MCF 10A (cell line): ENCODE measurements around the gene ZNF888. TPM values are rescaled to one million over a fixed set of nuclear protein-coding genes. Genes with fewer than 3 reads are reported as not detected.

ENCODE experiments used
- Bru-seq: library from RNA; stranded (reverse); fragments of 400-500 nt; gene quantifications from one replicate; lab custom pipeline; 2021; lab: Mats Ljungman, UMichigan
- BruChase-seq, 2 experiments: library from RNA; stranded (reverse); fragments of 400-500 nt; gene quantifications; one replicate each; lab custom pipeline; 2021; lab: Mats Ljungman, UMichigan
- BruUV-seq: library from RNA; stranded (reverse); fragments of 400-500 nt; replicated peaks from 2 replicates; lab custom pipeline; 2021; lab: Mats Ljungman, UMichigan
- CTCF ChIA-PET: fragments of 300-600 bp; sonication (Branson Sonifier 250); formaldehyde crosslinking; extraction: SDS; loops from one replicate; lab custom pipeline; 2021; ENCODE audit warnings: antibody characterized with exemption, inconsistent platforms; lab: Yijun Ruan, JAX
- POLR2A ChIA-PET: fragments of 300-600, 350-650 bp; sonication (Branson Sonifier 250); formaldehyde crosslinking; extraction: SDS; loops from one replicate; lab custom pipeline; 2020; ENCODE audit warnings: antibody characterized with exemption, inconsistent platforms; lab: Yijun Ruan, JAX
- DNase-seq: peaks from one replicate; pipeline ENCODE4 v3.0.0-alpha.2; 2018; ENCODE audit not compliant: unreplicated experiment
- H3K27ac Mint-ChIP-seq: one replicate; pipeline ENCODE4 v1.8.0; 2022; ENCODE audit warnings: mild to moderate bottlenecking, low read depth, mixed read lengths; ENCODE audit not compliant: unreplicated experiment
- H3K27me3 Mint-ChIP-seq: one replicate; pipeline ENCODE4 v1.8.0; 2022; ENCODE audit warnings: mixed read lengths; ENCODE audit not compliant: insufficient read depth, unreplicated experiment
- H3K36me3 Mint-ChIP-seq: one replicate; pipeline ENCODE4 v1.8.0; 2022; ENCODE audit warnings: mild to moderate bottlenecking, moderate library complexity, mixed read lengths; ENCODE audit not compliant: insufficient read depth, unreplicated experiment
- H3K4me1 Mint-ChIP-seq: one replicate; pipeline ENCODE4 v1.8.0; 2022; ENCODE audit warnings: mixed read lengths; ENCODE audit not compliant: insufficient read depth, unreplicated experiment
- H3K4me3 Mint-ChIP-seq: one replicate; pipeline ENCODE4 v1.8.0; 2022; ENCODE audit warnings: mild to moderate bottlenecking, moderate library complexity, mixed read lengths; ENCODE audit not compliant: unreplicated experiment
- H3K9me3 Mint-ChIP-seq: one replicate; pipeline ENCODE4 v1.8.0; 2022; ENCODE audit warnings: mixed read lengths; ENCODE audit not compliant: unreplicated experiment
- intact Hi-C: fragments of 100-400 bp; cut with micrococcal nuclease; formaldehyde crosslinking; loops from 2 replicates; pipeline ENCODE4 v1.14.1; 2022
- long read RNA-seq: library from polyadenylated mRNA; stranded (forward); transcript quantifications from one replicate; pipeline ENCODE4 v2.0.0, GENCODE V29; 2022
- total RNA-seq: library from RNA; stranded (reverse); gene quantifications from 2 replicates; pipeline ENCODE4 v1.2.3, GENCODE V29; 2022
- TF ChIP-seq, protein P1 (sequence below): fragments of 200-600 bp; IDR thresholded peaks from one replicate; pipeline ENCODE4 v1.8.0; 2022; ENCODE audit warnings: antibody characterized with exemption, mild to moderate bottlenecking; ENCODE audit not compliant: unreplicated experiment

ZNF888 gene
- total RNA-seq (7.0 and 7.3 TPM in 2 replicates), Bru-seq, nascent RNA (percentile 79 among the genes with signal in this experiment), BruChase-seq, experiment 1, labeled RNA remaining after a 6-hour chase (percentile 84 among the genes with signal in this experiment), BruChase-seq, experiment 2, labeled RNA remaining after a 2-hour chase (percentile 96 among the genes with signal in this experiment)
- long read RNA-seq, partial matches to known transcripts, result 0 of 2 reads
- long read RNA-seq, other reads (novel, unspliced or antisense), result 2 of 2 reads

DNA sequence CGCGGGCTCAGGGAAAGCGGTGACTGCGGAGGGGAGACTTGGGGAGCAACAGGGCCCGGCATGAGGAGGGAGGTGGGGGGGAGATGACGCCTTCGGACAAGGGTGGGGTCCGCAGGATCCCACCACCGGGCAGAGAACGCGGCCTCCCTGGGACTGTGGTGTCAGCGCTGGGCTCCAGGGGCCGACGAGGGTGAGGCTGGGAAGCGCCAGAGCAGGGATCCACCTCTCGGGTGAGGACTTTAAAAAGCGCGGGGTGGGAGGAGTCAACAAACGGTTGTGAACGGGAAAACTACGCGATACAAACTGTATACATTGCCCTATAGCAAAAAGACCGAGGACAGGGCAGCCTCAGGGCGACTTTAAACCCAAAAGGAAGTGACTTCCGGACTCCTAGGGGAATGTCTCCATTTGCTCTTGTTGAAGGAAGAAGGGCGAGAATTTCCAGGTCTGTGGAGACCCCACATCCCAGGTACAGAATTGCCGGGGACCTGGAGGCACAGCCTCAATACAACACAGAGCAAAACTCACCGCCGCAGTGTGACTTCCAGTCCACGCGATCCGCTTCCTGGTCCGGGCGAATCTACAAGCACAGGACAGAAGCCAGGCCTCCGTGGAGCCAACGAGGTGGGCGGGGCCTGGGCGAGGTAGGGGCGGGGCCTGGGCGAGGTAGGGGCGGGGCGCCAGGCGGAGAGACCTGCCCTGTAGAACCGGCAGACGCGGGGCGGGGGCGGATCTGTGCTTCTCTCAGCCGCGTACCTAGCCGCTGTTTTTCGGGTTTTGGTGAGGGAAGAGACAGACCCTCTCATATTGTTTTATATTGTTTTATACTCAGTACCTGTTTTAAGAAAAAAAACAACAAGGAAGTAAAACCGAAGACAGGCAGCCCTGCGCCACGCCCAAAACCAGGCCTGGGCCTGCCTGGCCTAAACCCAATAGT is at the start of gene ZNF888:
ZNF888 (minus strand) TSS at position 588 of the 937 bp plus-strand sequence. CDS start 5,555 bp downstream, outside the sequence.
- DNase-seq, result peak; percentile 94
- POLR2A ChIA-PET, result interaction anchor here (0.7 to 1.8 kb wide), 7 partner anchors 9 to 472 kb away, joined by 3 to 10 read pairs (median 4); no protein-coding TSS in a partner anchor
- Mint-ChIP-seq H3K27me3 (no peaks in the 10 kb centered on the region), H3K36me3 (peaks cover 8% of the 10 kb centered on the region), H3K4me3 (peak within 1 kb of the TSS; percentile 92), H3K27ac (peak within 1 kb of the TSS; percentile 83), H3K9me3 (no peaks in the 10 kb centered on the region), H3K4me1 (peaks cover 37% of the 10 kb centered on the region)
- CTCF ChIA-PET, result no interaction called here
- intact Hi-C loops, result loop anchor here (2.0 to 10.0 kb wide), 5 partner anchors 20 to 188 kb away; partner anchors contain the start of genes ZNF160, ZNF611 and ZNF816
- BruUV-seq, result TSS peak; percentile 75
- TF ChIP-seq, protein P1, sequence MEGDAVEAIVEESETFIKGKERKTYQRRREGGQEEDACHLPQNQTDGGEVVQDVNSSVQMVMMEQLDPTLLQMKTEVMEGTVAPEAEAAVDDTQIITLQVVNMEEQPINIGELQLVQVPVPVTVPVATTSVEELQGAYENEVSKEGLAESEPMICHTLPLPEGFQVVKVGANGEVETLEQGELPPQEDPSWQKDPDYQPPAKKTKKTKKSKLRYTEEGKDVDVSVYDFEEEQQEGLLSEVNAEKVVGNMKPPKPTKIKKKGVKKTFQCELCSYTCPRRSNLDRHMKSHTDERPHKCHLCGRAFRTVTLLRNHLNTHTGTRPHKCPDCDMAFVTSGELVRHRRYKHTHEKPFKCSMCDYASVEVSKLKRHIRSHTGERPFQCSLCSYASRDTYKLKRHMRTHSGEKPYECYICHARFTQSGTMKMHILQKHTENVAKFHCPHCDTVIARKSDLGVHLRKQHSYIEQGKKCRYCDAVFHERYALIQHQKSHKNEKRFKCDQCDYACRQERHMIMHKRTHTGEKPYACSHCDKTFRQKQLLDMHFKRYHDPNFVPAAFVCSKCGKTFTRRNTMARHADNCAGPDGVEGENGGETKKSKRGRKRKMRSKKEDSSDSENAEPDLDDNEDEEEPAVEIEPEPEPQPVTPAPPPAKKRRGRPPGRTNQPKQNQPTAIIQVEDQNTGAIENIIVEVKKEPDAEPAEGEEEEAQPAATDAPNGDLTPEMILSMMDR, result no peak

DNA sequence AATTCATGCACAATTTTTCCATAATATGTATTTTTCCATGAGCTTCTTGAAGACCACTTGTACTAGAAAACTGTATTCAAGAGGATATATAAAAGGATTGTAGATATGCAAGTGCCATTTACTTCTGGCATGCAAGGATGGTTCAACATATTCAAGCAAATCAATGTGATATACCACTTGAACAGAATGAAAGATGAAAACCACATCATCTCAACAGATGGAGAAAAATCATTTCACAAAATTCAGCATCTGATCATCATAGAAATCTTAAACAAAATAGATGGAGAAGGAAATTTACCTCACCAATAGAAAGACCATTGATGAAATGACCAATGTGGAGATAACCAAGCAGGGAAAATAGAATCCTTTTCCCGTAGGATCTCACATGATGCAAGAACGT is 44.5 kb upstream of the ZNF888 start:
- no peaks in the 10 kb centered on the region for H3K4me1 Mint-ChIP-seq
- CTCF ChIA-PET, result no interaction called here

DNA sequence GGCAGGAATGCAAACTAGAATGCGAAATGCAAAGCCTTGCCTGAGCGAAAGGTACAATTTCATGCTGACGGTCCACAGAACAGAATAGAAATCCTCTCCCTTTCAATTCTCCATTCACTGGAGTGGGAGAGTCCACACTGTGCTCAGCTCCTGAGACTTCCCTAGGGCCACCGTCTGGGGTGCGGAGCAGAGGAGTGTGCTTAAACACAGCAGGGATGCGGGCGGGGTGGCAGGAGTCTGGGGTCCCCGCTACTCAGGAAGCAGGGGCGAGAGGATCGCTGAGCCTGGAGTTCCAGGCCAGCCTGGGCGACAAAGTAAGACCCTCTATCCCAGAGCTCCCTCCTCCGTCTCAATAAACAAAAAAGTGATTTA is 40.0 kb upstream of the ZNF888 start:
- POLR2A ChIA-PET, result interaction anchor here (1.5 to 2.4 kb wide), 4 partner anchors 39 to 139 kb away, joined by 3 to 22 read pairs (median 4); no protein-coding TSS in a partner anchor
- intact Hi-C loops, result loop anchor here (2.0 to 5.0 kb wide), 3 partner anchors 20 to 139 kb away; partner anchors contain the start of genes ZNF160 and ZNF888
- no peaks in the 10 kb centered on the region for H3K36me3 Mint-ChIP-seq

More for the DNA sequence above, 44.5 kb upstream of the ZNF888 start:
- H3K27ac Mint-ChIP-seq, result no peak overlapping the region
- peaks cover 10% of the 10 kb centered on the region for H3K9me3 Mint-ChIP-seq
- TF ChIP-seq, protein P1, result no peak
- intact Hi-C loops, result no loop called here
- DNase-seq, result no peak
- no peaks in the 10 kb centered on the region for H3K27me3 Mint-ChIP-seq
- H3K36me3 Mint-ChIP-seq, result no peaks in the 10 kb centered on the region
- POLR2A ChIA-PET, result no interaction called here
- BruUV-seq, result no TSS peak
- no peak overlapping the region for H3K4me3 Mint-ChIP-seq

More for the DNA sequence above, 40.0 kb upstream of the ZNF888 start:
- TF ChIP-seq, protein P1, result no peak
- Mint-ChIP-seq H3K27me3 (no peaks in the 10 kb centered on the region), H3K27ac (peak overlapping the region; percentile 87), H3K9me3 (no peaks in the 10 kb centered on the region), H3K4me1 (no peaks in the 10 kb centered on the region), H3K4me3 (peak overlapping the region; percentile 95)
- DNase-seq, result no peak
- no TSS peak for BruUV-seq
- CTCF ChIA-PET, result no interaction called here
